ENCODE results near the gene PFN2.

PFN2 gene, protein sequence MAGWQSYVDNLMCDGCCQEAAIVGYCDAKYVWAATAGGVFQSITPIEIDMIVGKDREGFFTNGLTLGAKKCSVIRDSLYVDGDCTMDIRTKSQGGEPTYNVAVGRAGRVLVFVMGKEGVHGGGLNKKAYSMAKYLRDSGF

DNA sequence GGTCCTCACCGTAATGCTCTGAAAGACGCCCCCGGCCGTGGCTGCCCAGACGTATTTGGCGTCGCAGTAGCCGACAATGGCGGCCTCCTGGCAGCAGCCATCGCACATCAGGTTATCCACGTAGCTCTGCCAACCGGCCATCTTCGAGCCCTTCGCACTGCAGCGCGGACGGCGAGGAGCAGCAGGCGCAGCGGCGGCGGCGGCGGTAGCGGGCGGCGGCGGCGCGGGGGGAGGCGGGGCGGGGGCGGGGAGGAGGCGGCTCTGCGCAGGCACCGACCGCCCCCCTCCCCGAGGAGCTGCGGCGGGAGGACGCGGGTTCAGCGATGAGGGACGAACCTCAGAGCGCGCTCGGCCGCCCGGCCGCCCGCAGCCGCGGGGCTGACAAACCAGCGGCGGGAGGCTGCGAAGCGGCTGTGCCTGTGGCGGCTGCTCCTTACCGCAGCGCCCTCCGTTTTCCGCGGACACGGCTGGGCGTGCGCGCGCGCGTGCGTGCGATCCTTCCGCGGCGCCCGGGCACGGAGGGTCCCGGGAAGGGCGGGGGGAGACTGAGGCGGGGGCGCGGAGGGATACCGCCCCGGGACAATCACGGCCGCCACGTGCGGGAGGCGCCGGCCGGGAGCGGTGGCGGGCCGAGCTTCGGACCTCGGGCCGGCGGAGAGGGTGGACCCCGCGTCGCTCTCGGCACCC lies at the start of gene PFN2:
TSS of gene PFN2 (minus strand) at position 180 of the 687 bp plus-strand sequence. CDS start at position 141, 39 bp downstream.
- DNase-seq (ENCODE audit: extremely low read depth, low read depth) = no peak
- peak within 1 kb of the TSS; percentile 56 for H3K4me3 ChIP-seq (replicated peaks; ENCODE audit: low read depth, low read length)
- TF ChIP-seq, protein P1, sequence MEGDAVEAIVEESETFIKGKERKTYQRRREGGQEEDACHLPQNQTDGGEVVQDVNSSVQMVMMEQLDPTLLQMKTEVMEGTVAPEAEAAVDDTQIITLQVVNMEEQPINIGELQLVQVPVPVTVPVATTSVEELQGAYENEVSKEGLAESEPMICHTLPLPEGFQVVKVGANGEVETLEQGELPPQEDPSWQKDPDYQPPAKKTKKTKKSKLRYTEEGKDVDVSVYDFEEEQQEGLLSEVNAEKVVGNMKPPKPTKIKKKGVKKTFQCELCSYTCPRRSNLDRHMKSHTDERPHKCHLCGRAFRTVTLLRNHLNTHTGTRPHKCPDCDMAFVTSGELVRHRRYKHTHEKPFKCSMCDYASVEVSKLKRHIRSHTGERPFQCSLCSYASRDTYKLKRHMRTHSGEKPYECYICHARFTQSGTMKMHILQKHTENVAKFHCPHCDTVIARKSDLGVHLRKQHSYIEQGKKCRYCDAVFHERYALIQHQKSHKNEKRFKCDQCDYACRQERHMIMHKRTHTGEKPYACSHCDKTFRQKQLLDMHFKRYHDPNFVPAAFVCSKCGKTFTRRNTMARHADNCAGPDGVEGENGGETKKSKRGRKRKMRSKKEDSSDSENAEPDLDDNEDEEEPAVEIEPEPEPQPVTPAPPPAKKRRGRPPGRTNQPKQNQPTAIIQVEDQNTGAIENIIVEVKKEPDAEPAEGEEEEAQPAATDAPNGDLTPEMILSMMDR (IDR thresholded peaks at IDR 0.05; ENCODE audit: low read depth, low read length, missing control alignments) = no peak

DNA sequence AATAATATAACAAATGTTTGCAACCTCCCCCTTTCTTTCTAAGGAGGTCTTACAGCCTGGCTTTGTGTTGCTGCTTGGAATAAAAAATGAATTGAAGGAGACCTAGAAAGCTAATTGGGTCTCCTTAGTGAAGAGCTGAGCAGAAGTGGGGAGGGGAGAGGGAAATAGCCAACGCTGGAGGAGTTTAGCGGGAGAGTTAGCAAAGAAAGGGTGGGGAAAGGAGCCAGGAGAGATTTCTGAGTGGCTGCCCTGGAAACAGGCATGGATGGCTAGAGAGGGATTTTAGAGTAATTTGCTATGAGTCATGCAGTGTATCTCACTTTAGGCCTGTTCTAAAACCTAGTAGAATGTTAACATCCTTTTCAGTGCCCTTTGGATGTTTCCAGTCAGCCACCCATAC lies 45.2 kb upstream of the PFN2 start:
- H3K4me3 ChIP-seq (replicated peaks; ENCODE audit: low read depth, low read length) = no peak overlapping the region
- DNase-seq (ENCODE audit: extremely low read depth, low read depth) = no peak
- TF ChIP-seq, protein P1 (IDR thresholded peaks at IDR 0.05; ENCODE audit: low read depth, low read length, missing control alignments) = no peak

DNA sequence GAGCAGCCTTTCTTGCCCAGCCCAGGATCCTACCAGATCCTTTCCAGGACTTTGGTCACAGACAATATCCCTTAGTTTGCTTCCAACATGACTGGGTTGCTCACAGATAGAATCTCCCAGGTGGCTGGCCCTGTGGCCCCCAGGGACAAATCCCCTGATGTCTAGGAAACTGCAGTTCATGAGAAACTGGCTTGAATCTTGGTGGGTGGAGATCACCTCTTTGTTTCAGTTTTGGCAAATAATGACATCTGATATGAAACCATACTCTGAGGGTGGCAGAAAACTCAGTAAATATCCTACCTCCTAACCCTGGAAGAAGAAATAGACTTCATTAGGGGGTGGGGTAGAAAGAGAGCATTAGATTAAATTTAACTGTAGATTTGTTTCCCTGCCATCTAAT lies 44.1 kb upstream of the PFN2 start:
- DNase-seq (ENCODE audit: extremely low read depth, low read depth) = no peak
- TF ChIP-seq, protein P1 (IDR thresholded peaks at IDR 0.05; ENCODE audit: low read depth, low read length, missing control alignments) = no peak
- no peak overlapping the region for H3K4me3 ChIP-seq (replicated peaks; ENCODE audit: low read depth, low read length)

DNA sequence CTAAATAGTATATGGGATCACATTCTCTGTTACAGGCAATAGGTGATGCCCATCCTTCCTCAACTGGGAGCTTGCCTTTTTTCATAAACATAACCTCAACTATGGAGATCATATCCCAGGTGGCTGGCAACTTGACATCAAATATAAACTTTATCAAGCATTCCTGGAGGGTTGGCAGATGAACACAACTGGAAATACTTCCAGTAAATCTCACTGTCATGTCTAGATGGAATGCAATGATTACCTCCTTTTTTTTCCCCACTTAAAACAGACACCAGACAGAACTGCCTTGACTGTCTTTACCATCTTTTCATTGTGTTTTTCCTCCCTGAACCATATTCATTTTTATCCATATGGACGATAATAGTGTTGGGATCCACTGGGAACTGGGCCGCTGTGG lies 43.1 kb upstream of the PFN2 start:
- no peak overlapping the region for H3K4me3 ChIP-seq (replicated peaks; ENCODE audit: low read depth, low read length)
- DNase-seq (ENCODE audit: extremely low read depth, low read depth) = no peak
- TF ChIP-seq, protein P1 (IDR thresholded peaks at IDR 0.05; ENCODE audit: low read depth, low read length, missing control alignments) = no peak

DNA sequence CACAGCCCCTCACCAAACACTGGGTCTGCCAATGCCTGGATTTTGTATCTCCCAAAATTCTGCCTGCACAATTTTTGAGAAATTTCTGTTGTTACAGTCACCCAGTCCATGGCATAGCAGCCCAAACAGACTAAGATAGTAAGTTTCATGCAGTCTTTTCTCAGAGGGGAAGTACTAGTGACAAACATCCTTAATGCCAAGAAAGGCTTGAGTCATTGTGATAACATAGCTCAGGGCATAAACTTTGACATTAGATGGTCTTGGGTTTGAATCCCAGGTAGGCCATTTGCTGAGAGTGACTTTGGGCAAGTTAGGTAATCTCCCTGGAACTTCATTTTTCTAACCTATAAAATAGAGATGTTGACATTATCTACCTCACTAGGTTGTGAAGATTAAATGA lies 36.1 kb upstream of the PFN2 start:
- TF ChIP-seq, protein P1 (IDR thresholded peaks at IDR 0.05; ENCODE audit: low read depth, low read length, missing control alignments) = no peak
- no peak for DNase-seq (ENCODE audit: extremely low read depth, low read depth)
- H3K4me3 ChIP-seq (replicated peaks; ENCODE audit: low read depth, low read length) = no peak overlapping the region

DNA sequence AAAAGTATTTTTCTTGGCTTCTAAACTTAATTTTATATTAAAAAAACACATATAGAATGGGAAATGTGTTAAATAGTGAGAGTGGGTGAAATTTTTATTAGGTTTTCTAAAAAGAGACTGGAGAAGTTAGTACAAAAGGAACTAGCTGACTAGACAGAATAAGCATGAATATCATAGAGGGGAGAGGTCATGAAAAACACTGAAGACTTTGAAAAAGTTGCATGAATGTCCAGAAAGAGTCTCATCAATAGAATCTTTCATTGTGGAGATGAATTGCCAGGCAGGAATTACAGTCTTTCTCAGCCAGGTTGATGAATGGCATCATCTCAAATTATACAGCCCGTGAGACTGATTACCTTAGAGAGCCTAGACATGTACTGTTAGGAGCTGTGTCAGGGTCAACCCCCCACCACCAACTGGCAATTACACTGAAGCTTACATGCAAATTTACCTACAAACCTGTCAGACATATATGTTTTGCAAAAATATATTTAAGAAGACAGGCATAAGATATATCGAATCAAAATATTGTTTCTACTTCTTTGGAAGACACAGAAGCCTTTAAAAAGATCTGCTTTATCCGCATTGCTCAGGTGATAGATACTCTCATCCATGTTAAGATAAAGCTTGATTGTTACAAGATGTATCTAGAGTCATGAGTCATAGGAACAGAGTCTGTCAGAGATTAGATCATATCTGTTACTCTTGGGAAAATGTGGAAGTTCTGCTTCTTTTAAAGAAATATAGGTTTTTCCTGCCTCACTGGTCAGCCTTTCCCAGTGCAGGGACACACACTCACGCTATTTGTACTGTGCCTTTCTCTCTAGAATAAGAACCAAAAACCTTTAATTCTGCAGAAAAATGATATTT lies 34.8 kb upstream of the PFN2 start:
- DNase-seq (ENCODE audit: extremely low read depth, low read depth) = no peak
- TF ChIP-seq, protein P1 (IDR thresholded peaks at IDR 0.05; ENCODE audit: low read depth, low read length, missing control alignments) = no peak

More for the DNA sequence above, 34.8 kb upstream of the PFN2 start:
- no peak overlapping the region for H3K4me3 ChIP-seq (replicated peaks; ENCODE audit: low read depth, low read length)
